ENCODE measurements around the gene LDLRAD3.

The LDLRAD3 gene

GRCh38 chr11:36191941-36192340, 248.1 kb downstream of the LDLRAD3 start:
- TF ChIP-seq CREB1 (IDR thresholded peaks at IDR 0.05; ENCODE audit: low read depth) (no peak), TEAD4 (IDR thresholded peaks at IDR 0.05) (peak; percentile 28; the same call in 1 of the 2 replicates)

GRCh38 chr11:36192425-36193289, 248.8 kb downstream of the LDLRAD3 start:
- TF ChIP-seq, protein P1, sequence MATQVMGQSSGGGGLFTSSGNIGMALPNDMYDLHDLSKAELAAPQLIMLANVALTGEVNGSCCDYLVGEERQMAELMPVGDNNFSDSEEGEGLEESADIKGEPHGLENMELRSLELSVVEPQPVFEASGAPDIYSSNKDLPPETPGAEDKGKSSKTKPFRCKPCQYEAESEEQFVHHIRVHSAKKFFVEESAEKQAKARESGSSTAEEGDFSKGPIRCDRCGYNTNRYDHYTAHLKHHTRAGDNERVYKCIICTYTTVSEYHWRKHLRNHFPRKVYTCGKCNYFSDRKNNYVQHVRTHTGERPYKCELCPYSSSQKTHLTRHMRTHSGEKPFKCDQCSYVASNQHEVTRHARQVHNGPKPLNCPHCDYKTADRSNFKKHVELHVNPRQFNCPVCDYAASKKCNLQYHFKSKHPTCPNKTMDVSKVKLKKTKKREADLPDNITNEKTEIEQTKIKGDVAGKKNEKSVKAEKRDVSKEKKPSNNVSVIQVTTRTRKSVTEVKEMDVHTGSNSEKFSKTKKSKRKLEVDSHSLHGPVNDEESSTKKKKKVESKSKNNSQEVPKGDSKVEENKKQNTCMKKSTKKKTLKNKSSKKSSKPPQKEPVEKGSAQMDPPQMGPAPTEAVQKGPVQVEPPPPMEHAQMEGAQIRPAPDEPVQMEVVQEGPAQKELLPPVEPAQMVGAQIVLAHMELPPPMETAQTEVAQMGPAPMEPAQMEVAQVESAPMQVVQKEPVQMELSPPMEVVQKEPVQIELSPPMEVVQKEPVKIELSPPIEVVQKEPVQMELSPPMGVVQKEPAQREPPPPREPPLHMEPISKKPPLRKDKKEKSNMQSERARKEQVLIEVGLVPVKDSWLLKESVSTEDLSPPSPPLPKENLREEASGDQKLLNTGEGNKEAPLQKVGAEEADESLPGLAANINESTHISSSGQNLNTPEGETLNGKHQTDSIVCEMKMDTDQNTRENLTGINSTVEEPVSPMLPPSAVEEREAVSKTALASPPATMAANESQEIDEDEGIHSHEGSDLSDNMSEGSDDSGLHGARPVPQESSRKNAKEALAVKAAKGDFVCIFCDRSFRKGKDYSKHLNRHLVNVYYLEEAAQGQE (IDR thresholded peaks at IDR 0.05; ENCODE audit: low read depth), result no peak
- TF ChIP-seq TCF12 (IDR thresholded peaks at IDR 0.05; ENCODE audit: low read depth), result no peak
- no peak for TF ChIP-seq ZBTB7A (IDR thresholded peaks at IDR 0.05; ENCODE audit: low read depth)

DNA sequence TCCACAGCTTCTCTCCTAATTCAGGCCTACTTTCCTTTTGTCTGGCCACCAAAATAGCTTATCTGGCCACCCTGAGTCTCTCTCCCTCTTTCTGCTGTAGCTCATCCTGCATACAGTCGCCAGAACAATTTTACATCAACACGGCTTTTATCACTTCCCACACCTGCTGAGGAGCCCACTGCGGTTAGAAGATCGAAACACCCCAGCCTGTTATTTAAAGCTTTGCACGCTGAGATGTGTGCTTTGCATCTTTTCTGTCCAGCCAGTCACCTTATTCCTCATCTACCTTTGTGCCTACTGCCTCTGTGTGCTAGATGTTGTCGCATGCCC, 249.4 kb downstream of the LDLRAD3 start:
- TF ChIP-seq YY1 (IDR thresholded peaks at IDR 0.05; ENCODE audit: low read depth) (no peak), CEBPB (IDR thresholded peaks at IDR 0.05) (no peak), EGR1 (IDR thresholded peaks at IDR 0.05) (no peak), TEAD4 (IDR thresholded peaks at IDR 0.05) (no peak), TCF12 (IDR thresholded peaks at IDR 0.05; ENCODE audit: low read depth) (no peak), ZBTB7A (IDR thresholded peaks at IDR 0.05; ENCODE audit: low read depth) (no peak), RAD21 (IDR thresholded peaks at IDR 0.05; ENCODE audit: low read depth) (no peak)
- TF ChIP-seq, protein P1 (IDR thresholded peaks at IDR 0.05; ENCODE audit: low read depth), result no peak

GRCh38 chr11:36193721-36194120, 249.9 kb downstream of the LDLRAD3 start:
- TF ChIP-seq FOXM1 (IDR thresholded peaks at IDR 0.05; ENCODE audit: borderline replicate concordance, low read depth), result no peak
- no peak for TF ChIP-seq RAD21 (IDR thresholded peaks at IDR 0.05; ENCODE audit: low read depth)
- no peak for TF ChIP-seq YY1 (IDR thresholded peaks at IDR 0.05; ENCODE audit: low read depth)
- no peak for TF ChIP-seq EP300 (IDR thresholded peaks at IDR 0.05; ENCODE audit: borderline replicate concordance)
- TF ChIP-seq ZBTB7A (IDR thresholded peaks at IDR 0.05; ENCODE audit: low read depth), result no peak
- no peak for TF ChIP-seq TEAD4 (IDR thresholded peaks at IDR 0.05)
- no peak for TF ChIP-seq TAF1 (IDR thresholded peaks at IDR 0.05; ENCODE audit: low read depth)
- TF ChIP-seq, protein P1 (IDR thresholded peaks at IDR 0.05; ENCODE audit: low read depth), result no peak
- no peak for TF ChIP-seq EGR1 (IDR thresholded peaks at IDR 0.05)

DNA sequence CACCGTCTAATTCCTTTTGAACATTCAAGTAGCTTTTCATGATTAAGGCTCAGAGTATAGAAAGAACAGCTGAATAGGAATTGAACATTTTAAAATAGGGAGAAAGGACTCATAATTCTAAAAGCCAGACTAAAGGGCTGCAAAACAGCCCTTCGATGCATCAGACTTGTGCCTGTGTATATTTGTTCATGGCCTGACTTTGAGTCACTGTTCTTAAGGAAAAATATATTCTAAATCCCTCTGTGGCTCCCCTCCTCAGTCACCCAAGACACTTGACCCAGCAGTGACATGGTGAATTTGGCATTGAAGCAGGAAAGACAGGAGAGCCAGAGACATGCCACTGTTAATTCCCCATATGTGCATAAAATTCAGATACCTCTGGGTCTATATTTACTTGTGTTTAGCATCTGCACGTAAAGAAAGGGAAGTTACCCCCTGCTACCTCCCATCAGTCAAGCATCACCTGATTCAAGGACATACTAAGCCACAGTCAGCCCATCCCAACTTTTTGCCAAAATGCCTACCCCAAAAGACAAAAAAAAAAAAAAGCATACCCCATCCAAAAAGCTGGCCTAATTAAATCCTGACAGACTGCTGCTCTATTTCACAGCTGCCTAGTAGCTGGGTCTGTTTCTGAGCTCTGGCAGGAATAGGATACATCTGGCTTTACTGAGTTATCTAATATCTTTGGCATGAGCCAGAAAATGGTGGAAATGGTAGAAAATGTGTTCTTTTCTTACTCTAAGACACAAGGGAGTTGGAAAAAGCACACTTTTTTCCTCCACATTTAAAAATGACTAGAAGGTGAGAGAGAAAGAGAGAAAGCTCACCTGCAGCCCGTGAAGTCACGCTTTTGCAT, 251.9 kb downstream of the LDLRAD3 start:
- no peak for TF ChIP-seq FOXM1 (IDR thresholded peaks at IDR 0.05; ENCODE audit: borderline replicate concordance, low read depth)
- no peak for TF ChIP-seq NFIC (IDR thresholded peaks at IDR 0.05)
- TF ChIP-seq CREB1 (IDR thresholded peaks at IDR 0.05; ENCODE audit: low read depth), result no peak
- no peak for TF ChIP-seq YY1 (IDR thresholded peaks at IDR 0.05; ENCODE audit: low read depth)
- TF ChIP-seq, protein P1 (IDR thresholded peaks at IDR 0.05; ENCODE audit: low read depth), result no peak
- TF ChIP-seq CEBPB (IDR thresholded peaks at IDR 0.05), result no peak
- TF ChIP-seq, protein P2, sequence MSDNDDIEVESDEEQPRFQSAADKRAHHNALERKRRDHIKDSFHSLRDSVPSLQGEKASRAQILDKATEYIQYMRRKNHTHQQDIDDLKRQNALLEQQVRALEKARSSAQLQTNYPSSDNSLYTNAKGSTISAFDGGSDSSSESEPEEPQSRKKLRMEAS (IDR thresholded peaks at IDR 0.05), result no peak
- no peak for TF ChIP-seq EP300 (IDR thresholded peaks at IDR 0.05; ENCODE audit: borderline replicate concordance)
- no peak for TF ChIP-seq TEAD4 (IDR thresholded peaks at IDR 0.05)
- TF ChIP-seq TCF12 (IDR thresholded peaks at IDR 0.05; ENCODE audit: low read depth), result no peak
- TF ChIP-seq TAF1 (IDR thresholded peaks at IDR 0.05; ENCODE audit: low read depth), result no peak
- no peak for TF ChIP-seq ZBTB7A (IDR thresholded peaks at IDR 0.05; ENCODE audit: low read depth)
- TF ChIP-seq RAD21 (IDR thresholded peaks at IDR 0.05; ENCODE audit: low read depth), result no peak
- TF ChIP-seq EGR1 (IDR thresholded peaks at IDR 0.05), result no peak
